AG09309 (cell line): Measurements from ENCODE around the gene ADAT1.

Source experiments
- DNase-seq: peaks from one replicate; pipeline ENCODE4 v3.0.0-alpha.2; 2010; ENCODE audit warnings: low read depth
- H3K4me3 ChIP-seq: 2 replicates; pipeline ENCODE4 v1.5.1; 2011; ENCODE audit warnings: mild to moderate bottlenecking, low read depth, low read length, moderate library complexity; ENCODE audit not compliant: control insufficient read depth
- CTCF ChIP-seq: IDR thresholded peaks from 2 replicates; pipeline ENCODE4 v1.5.1; 2011; ENCODE audit warnings: mild to moderate bottlenecking, low read depth, low read length, inconsistent platforms; ENCODE audit not compliant: insufficient read depth, control insufficient read depth; ENCODE audit errors: missing control alignments

Gene ADAT1

GRCh38 chr16:75621170-75621477 lies 2.0 kb downstream of the ADAT1 start:
- H3K4me3 ChIP-seq, result no peak overlapping the region
- no peak for DNase-seq
- peak; percentile 61 for TF ChIP-seq CTCF

- H3K4me3 ChIP-seq, result no peak overlapping the region
- no peak for DNase-seq
- TF ChIP-seq CTCF, result no peak
Observed at GRCh38 chr16:75620326-75621169, 2.5 kb downstream of the ADAT1 start.

GRCh38 chr16:75618780-75619179 lies 4.3 kb downstream of the ADAT1 start:
- H3K4me3 ChIP-seq, result no peak overlapping the region
- TF ChIP-seq CTCF, result no peak
- no peak for DNase-seq

- H3K4me3 ChIP-seq, result no peak overlapping the region
- no peak for TF ChIP-seq CTCF
- no peak for DNase-seq
Observed at GRCh38 chr16:75617121-75617520, 6.0 kb downstream of the ADAT1 start.

GRCh38 chr16:75616521-75617010 lies 6.5 kb downstream of the ADAT1 start:
- H3K4me3 ChIP-seq, result no peak overlapping the region
- no peak for TF ChIP-seq CTCF
- DNase-seq, result no peak

GRCh38 chr16:75615619-75616018 lies 7.5 kb downstream of the ADAT1 start:
- TF ChIP-seq CTCF, result no peak
- H3K4me3 ChIP-seq, result no peak overlapping the region
- no peak for DNase-seq
